ENCODE measurements around the gene C3orf33. TPM values are rescaled to one million over a fixed set of nuclear protein-coding genes. Genes with fewer than 3 reads are reported as not detected.
A peak's percentile ranks its signal among the peaks of the same experiment; 100 is the strongest.

Gene C3orf33
- total RNA-seq, 1 donor from 2014 or later = 2.0 TPM

DNA sequence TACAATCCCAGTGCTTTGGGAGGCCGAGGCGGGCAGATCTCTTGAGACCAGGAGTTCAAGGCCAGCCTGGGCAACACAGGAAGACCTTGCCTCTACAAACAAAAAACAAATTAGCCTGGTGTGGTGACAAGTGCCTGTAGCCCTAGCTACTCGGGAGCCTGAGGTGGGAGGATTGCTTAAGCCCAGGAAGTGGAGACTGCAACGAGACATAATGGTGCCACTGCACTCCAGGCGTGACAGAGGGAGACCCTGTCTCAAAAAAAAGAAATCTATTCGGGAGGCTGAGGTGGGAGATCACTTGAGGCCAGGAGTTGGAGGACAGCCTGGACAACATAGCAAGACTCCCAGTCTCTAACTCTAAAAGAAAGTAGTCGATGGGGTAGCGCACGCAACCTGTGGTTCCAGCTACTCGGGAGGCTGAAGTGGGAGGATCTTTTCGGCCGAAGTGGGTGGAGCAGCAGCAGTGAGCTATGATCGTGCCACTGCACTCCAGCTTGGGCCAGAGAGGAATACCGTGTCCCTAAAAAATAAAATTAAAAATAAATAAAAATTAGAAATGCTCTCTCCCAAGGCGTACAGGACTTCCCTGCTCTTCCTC is 775 bp downstream of the C3orf33 start:
- DNase-seq (ENCODE audit: low read depth) = no peak
- peak overlapping the region; percentile 86 for H3K4me3 ChIP-seq (ENCODE audit: low read depth, low read length)
- TF ChIP-seq, protein P1, sequence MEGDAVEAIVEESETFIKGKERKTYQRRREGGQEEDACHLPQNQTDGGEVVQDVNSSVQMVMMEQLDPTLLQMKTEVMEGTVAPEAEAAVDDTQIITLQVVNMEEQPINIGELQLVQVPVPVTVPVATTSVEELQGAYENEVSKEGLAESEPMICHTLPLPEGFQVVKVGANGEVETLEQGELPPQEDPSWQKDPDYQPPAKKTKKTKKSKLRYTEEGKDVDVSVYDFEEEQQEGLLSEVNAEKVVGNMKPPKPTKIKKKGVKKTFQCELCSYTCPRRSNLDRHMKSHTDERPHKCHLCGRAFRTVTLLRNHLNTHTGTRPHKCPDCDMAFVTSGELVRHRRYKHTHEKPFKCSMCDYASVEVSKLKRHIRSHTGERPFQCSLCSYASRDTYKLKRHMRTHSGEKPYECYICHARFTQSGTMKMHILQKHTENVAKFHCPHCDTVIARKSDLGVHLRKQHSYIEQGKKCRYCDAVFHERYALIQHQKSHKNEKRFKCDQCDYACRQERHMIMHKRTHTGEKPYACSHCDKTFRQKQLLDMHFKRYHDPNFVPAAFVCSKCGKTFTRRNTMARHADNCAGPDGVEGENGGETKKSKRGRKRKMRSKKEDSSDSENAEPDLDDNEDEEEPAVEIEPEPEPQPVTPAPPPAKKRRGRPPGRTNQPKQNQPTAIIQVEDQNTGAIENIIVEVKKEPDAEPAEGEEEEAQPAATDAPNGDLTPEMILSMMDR (conservative IDR thresholded peaks at IDR 0.05; ENCODE audit: low read depth, low read length) = no peak

DNA sequence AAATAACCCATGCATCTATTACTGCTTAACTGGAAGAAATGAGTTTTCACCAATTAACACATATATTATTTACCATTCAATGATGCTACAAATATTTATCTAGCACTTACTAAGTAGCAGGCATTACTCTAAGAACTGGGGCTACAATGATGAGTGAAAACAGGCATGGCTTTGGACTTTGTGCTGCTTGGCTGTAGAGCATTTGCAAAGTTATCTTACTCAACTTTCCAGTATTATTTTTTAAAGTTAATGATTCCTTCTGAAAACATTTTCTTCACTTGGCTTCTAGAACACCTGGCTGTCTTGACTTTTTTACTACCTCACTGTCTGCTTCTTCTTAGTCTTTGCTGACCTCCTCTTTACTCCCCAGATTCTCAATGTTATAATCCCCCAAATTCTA is 1.8 kb downstream of the C3orf33 start:
- TF ChIP-seq, protein P1 (conservative IDR thresholded peaks at IDR 0.05; ENCODE audit: low read depth, low read length) = no peak
- DNase-seq (ENCODE audit: low read depth) = no peak
- H3K4me3 ChIP-seq (ENCODE audit: low read depth, low read length) = no peak overlapping the region

DNA sequence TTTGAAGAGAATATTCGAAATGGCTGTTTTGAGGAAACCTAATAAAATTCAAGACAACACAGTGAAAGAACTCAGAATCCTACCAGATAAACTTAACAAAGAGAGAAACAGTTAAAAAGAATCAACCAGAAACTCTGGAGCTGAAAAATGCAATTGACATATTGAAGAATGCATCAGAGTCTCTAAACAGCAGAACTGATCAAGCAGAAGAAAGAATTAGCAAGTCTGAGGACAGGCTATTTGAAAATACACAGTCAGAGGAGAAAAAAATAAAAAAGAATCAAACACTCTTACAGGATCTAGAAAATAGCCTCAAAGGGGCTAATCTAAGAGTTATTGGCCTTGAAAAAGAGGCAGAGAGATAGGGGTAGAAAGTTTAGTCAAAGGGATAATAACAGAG is 13.5 kb downstream of the C3orf33 start:
- TF ChIP-seq, protein P1 (conservative IDR thresholded peaks at IDR 0.05; ENCODE audit: low read depth, low read length) = no peak
- no peak overlapping the region for H3K4me3 ChIP-seq (ENCODE audit: low read depth, low read length)
- no peak for DNase-seq (ENCODE audit: low read depth)

DNA sequence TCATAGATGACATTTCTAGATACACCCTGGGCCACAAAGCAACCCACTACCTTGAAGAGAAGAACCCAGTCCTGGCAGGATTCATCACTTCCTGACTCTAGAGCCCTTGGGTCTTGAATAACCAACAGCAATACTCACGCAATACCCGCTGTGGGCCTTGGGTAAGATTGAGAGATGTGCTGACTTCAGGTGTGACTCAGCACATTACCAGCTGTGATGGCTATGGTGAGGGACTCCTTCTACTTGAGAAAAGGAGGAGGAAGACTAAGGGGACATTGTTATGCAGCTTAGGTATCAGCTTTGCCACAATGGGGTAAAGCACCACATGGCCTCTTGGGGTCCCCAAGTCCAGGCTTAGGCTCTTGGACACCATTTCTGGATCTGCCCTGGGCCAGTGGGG is 14.9 kb downstream of the C3orf33 start:
- no peak overlapping the region for H3K4me3 ChIP-seq (ENCODE audit: low read depth, low read length)
- TF ChIP-seq, protein P1 (conservative IDR thresholded peaks at IDR 0.05; ENCODE audit: low read depth, low read length) = no peak
- no peak for DNase-seq (ENCODE audit: low read depth)

DNA sequence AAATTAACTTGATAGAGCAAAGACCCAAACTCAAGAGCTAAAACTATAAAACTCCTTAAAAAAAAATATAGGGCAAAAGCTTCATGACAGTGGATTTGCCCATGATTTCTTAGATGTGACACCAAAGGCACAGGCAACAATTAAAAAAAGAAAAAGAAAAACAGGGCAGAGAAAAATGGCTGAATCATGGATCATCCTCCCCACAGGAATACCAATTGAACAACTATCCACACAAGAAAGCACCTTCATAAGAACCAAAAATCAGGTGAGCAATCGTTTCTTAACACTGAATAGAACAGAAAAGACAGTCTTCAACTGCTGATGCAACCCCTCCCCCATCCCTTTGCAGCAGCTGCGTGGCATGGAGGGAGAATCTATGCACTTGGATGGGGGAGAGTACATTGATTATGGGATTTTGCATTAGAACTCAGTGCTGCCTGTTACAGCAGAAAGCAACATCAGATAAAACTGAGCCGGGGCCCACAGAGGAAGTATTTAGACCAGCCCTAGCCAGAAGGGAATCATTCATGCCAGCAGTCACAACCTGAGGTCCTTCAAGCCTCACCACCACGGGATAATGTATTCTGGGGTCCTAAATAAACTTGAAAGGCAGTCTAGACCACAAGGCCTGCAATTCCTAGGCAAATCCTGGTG is 15.7 kb downstream of the C3orf33 start:
- DNase-seq (ENCODE audit: low read depth) = no peak
- no peak overlapping the region for H3K4me3 ChIP-seq (ENCODE audit: low read depth, low read length)
- TF ChIP-seq, protein P1 (conservative IDR thresholded peaks at IDR 0.05; ENCODE audit: low read depth, low read length) = no peak

DNA sequence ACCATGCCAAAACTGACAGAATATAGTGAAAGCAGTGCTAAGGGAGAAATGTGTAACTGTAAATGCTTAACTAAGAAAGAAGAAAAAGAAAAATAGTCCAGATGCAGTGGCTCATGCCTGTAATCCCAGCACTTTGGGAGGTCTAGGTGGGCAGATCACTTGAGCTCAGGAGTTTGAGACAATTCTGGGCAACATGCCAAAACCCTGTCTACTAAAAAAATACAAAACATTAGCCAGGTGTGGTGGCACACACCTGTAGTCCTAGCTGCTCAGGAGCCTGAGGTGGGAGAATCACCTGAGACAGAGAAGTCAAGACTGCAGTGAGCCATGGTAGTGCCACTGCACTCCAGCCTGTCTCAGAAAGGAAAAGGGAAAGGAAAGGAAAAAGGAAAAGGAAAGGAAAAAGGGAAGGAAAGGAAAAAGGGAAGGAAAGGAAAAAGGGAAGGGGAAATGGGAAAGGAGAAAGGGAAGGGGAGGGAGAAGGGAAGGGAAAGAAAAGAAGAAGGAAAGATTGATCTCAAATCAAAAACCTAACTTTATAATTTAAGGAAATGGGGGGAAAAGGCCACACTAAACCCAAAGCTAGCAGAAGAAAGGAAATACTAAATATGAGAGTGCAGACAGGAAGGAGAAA is 20.3 kb downstream of the C3orf33 start:
- TF ChIP-seq, protein P1 (conservative IDR thresholded peaks at IDR 0.05; ENCODE audit: low read depth, low read length) = no peak
- no peak overlapping the region for H3K4me3 ChIP-seq (ENCODE audit: low read depth, low read length)
- no peak for DNase-seq (ENCODE audit: low read depth)

Data from epithelial cell of proximal tubule (primary cell).